GM23248 (cell line): ENCODE measurements around the gene LCN15.

ENCODE experiments used
- EZH2 ChIP-seq: fragments of 200-600 bp; sonication (generic); IDR thresholded peaks from 2 replicates; pipeline ENCODE4 v1.6.1; 2018; ENCODE audit warnings: antibody characterized with exemption, mild to moderate bottlenecking; ENCODE audit not compliant: insufficient read depth, poor library complexity, severe bottlenecking
- EZH2phosphoT487 ChIP-seq: fragments of 200-600 bp; sonication (generic); IDR thresholded peaks from 2 replicates; pipeline ENCODE4 v1.6.1; 2018; ENCODE audit warnings: antibody characterized with exemption, moderate library complexity, mild to moderate bottlenecking, low read depth; ENCODE audit not compliant: insufficient read depth

DNA sequence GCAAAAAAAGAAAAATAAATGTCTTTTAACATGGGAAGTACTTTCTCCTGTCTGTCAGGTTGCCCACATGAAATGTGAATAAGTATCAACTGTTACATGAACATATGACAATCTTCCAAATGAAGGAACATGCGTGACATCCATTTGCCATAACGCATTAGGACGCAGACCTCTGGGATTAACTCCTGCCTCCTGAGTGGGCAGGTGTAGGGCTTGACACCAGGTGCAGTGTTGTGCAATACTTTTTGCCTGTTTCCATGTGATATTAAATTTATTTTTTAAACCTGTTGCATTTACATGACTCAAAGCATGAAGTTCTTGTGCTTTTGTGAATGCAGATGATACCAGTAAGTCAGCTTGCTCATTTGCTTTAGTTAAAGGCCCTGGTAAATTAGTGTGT, 18.1 kb upstream of the LCN15 start:
- TF ChIP-seq EZH2 (no peak), EZH2phosphoT487 (no peak)
